ENCODE results near the gene HSD3B7. TPM values are rescaled to one million over a fixed set of nuclear protein-coding genes. Genes with fewer than 3 reads are reported as not detected.

HSD3B7 gene
- total RNA-seq, 1 experiment from 2014 or later = 5.5 TPM

GRCh38 chr16:30977502-30977901, 7.5 kb upstream of the HSD3B7 start:
- Mint-ChIP-seq H3K4me3 (no peak overlapping the region), H3K27ac (peak overlapping the region in 1 of 3 experiments; percentile 72; a peak in 2 of 7 replicates), H3K4me1 (no peaks in the 10 kb centered on the region), H3K9me3 (no peaks in the 10 kb centered on the region; a peak in 1 of 5 replicates), H3K36me3 (ENCODE audit: insufficient read depth in 1 of 3, low read depth in 3 of 3) (peaks cover 52 to 82% (median 74%) of the 10 kb centered on the region in 3 experiments), H3K27me3 (ENCODE audit: low read depth) (no peaks in the 10 kb centered on the region)
- H2AK5ac ChIP-seq (ENCODE audit: insufficient read length, low read length) = no peak overlapping the region
- no peak overlapping the region for H3K4me2 ChIP-seq (ENCODE audit: insufficient read depth, insufficient read length, low read length)
- H3T11ph ChIP-seq (ENCODE audit: low read length) = no peak overlapping the region
- no peak overlapping the region for H3K27ac ChIP-seq (ENCODE audit: insufficient read length, low read depth, low read length)
- H3K9ac ChIP-seq (ENCODE audit: extremely low read depth, insufficient read length, low read length) = no peak overlapping the region
- H4K20me1 ChIP-seq (ENCODE audit: control insufficient read depth, insufficient read depth, insufficient read length) = peaks cover 2% of the 10 kb centered on the region
- H2BK5ac ChIP-seq (ENCODE audit: insufficient read length, low read length) = no peak overlapping the region
- no peaks in the 10 kb centered on the region for H3K27me3 ChIP-seq (ENCODE audit: insufficient read depth, low read length)
- no peak overlapping the region for H4K5ac ChIP-seq (ENCODE audit: insufficient read length, low read depth, low read length)
- no peak overlapping the region for H3K18ac ChIP-seq (ENCODE audit: insufficient read length, low read depth, low read length)
- H3K4me1 ChIP-seq (ENCODE audit: insufficient read depth, low read length) = no peaks in the 10 kb centered on the region
- TF ChIP-seq CTCF (conservative IDR thresholded peaks at IDR 0.05) = peak; percentile 78
- H4K8ac ChIP-seq (replicated peaks; ENCODE audit: insufficient read length, low read depth, low read length) = no peak overlapping the region
- no peak overlapping the region for H4K91ac ChIP-seq (ENCODE audit: insufficient read length, low read depth, low read length)
- no peak overlapping the region for H2BK120ac ChIP-seq (ENCODE audit: low read depth, low read length, poor library complexity, severe bottlenecking)
- no peak overlapping the region for H2BK15ac ChIP-seq (ENCODE audit: low read depth, low read length)
- H3K56ac ChIP-seq (ENCODE audit: insufficient read length, low read depth, low read length) = no peak overlapping the region
- no peaks in the 10 kb centered on the region for H3K23me2 ChIP-seq (ENCODE audit: insufficient read length, low read depth, low read length, poor library complexity, severe bottlenecking)
- no CpG with 5 or more reads among the region's 17 CpGs for WGBS (ENCODE audit: extremely low coverage, insufficient read length, low lambda C conversion rate)
- no peaks in the 10 kb centered on the region for H3K79me2 ChIP-seq (ENCODE audit: insufficient read depth, low read length)
- no peak overlapping the region for H3K23ac ChIP-seq (ENCODE audit: insufficient read length, low read depth, low read length)
- H2BK20ac ChIP-seq (ENCODE audit: low read depth, low read length, poor library complexity, severe bottlenecking) = no peak overlapping the region
- H3K14ac ChIP-seq (ENCODE audit: insufficient read depth, low read length) = no peak overlapping the region
- H2BK12ac ChIP-seq (ENCODE audit: insufficient read length, low read depth, low read length) = no peak overlapping the region
- DNase-seq = peak; percentile 71
- H2AFZ ChIP-seq (ENCODE audit: low read length) = no peak overlapping the region
- no peaks in the 10 kb centered on the region for H3K9me3 ChIP-seq (ENCODE audit: control insufficient read depth, low read depth, low read length)
- H3K4ac ChIP-seq (ENCODE audit: low read depth, low read length) = no peak overlapping the region
- H3K79me1 ChIP-seq (ENCODE audit: insufficient read depth, low read depth, low read length, poor library complexity, severe bottlenecking) = no peaks in the 10 kb centered on the region
